HUES64 (cell line): Measurements from ENCODE around the gene E2F2.

Source experiments
- H3K27ac ChIP-seq: 2 replicates; pipeline ENCODE4 v1.7.0; 2013; ENCODE audit warnings: low read depth, low read length, inconsistent platforms
- H3K27me3 ChIP-seq: 2 replicates; pipeline ENCODE4 v1.6.1; 2013; ENCODE audit warnings: mild to moderate bottlenecking, low read length; ENCODE audit not compliant: insufficient read depth
- H3K36me3 ChIP-seq: 2 replicates; pipeline ENCODE4 v1.6.1; 2013; ENCODE audit warnings: mild to moderate bottlenecking, low read length; ENCODE audit not compliant: insufficient read depth
- H3K4me1 ChIP-seq: 2 replicates; pipeline ENCODE4 v1.6.1; 2013; ENCODE audit warnings: mild to moderate bottlenecking, low read length, moderate library complexity; ENCODE audit not compliant: insufficient read depth
- H3K4me3 ChIP-seq: 2 replicates; pipeline ENCODE4 v1.5.1; 2013; ENCODE audit warnings: mild to moderate bottlenecking, low read length, moderate library complexity
- H3K9ac ChIP-seq: 2 replicates; pipeline ENCODE4 v1.6.1; 2013; ENCODE audit warnings: mild to moderate bottlenecking, low read depth, low read length
- H3K9me3 ChIP-seq: 2 replicates; pipeline ENCODE4 v1.6.1; 2013; ENCODE audit warnings: low read depth, low read length; ENCODE audit not compliant: insufficient read depth
- WGBS: fragments of 150-250, 120-280 bp; methylation state at CpG from one replicate; pipeline ENCODE4 v1.1.7; 2013; ENCODE audit warnings: missing lambda C conversion rate; 5-methylcytosine and 5-hydroxymethylcytosine counted together

Gene E2F2

GRCh38 chr1:23570001-23570691 lies 39.1 kb upstream of the E2F2 start:
- peaks cover 8% of the 10 kb centered on the region; the same call in 1 of the 2 replicates for H3K27me3 ChIP-seq
- H3K9me3 ChIP-seq: no peaks in the 10 kb centered on the region
- no peak overlapping the region for H3K4me3 ChIP-seq
- H3K36me3 ChIP-seq: no peaks in the 10 kb centered on the region
- WGBS: 97% methylated on average over 4 of the region's 4 CpGs
- H3K27ac ChIP-seq: no peak overlapping the region
- H3K4me1 ChIP-seq: peaks cover 14% of the 10 kb centered on the region
- no peak overlapping the region for H3K9ac ChIP-seq

GRCh38 chr1:23568608-23569383 lies 37.8 kb upstream of the E2F2 start:
- 24% methylated on average over 16 of the region's 16 CpGs for WGBS
- peak overlapping the region; percentile 78 for H3K27ac ChIP-seq
- peak overlapping the region; percentile 57 for H3K4me3 ChIP-seq
- H3K9me3 ChIP-seq: no peaks in the 10 kb centered on the region
- H3K27me3 ChIP-seq: peaks cover 8% of the 10 kb centered on the region; the same call in 1 of the 2 replicates
- no peaks in the 10 kb centered on the region for H3K36me3 ChIP-seq
- H3K9ac ChIP-seq: peak overlapping the region; percentile 73
- peaks cover 25% of the 10 kb centered on the region for H3K4me1 ChIP-seq

GRCh38 chr1:23567996-23568607 lies 37.1 kb upstream of the E2F2 start:
- peaks cover 8% of the 10 kb centered on the region; the same call in 1 of the 2 replicates for H3K27me3 ChIP-seq
- peak overlapping the region; percentile 57 for H3K4me3 ChIP-seq
- H3K9ac ChIP-seq: peak overlapping the region; percentile 73
- WGBS: under 1% methylated on average over 45 of the region's 66 CpGs
- H3K4me1 ChIP-seq: peaks cover 27% of the 10 kb centered on the region
- H3K27ac ChIP-seq: peak overlapping the region; percentile 78
- no peaks in the 10 kb centered on the region for H3K9me3 ChIP-seq
- no peaks in the 10 kb centered on the region for H3K36me3 ChIP-seq

- H3K27me3 ChIP-seq: peaks cover 8% of the 10 kb centered on the region; the same call in 1 of the 2 replicates
- WGBS: 67% methylated on average over 15 of the region's 15 CpGs
- peak overlapping the region; percentile 13; the same call in 1 of the 2 replicates for H3K27ac ChIP-seq
- no peaks in the 10 kb centered on the region for H3K9me3 ChIP-seq
- H3K4me3 ChIP-seq: peak overlapping the region; percentile 36
- no peaks in the 10 kb centered on the region for H3K36me3 ChIP-seq
- H3K9ac ChIP-seq: peak overlapping the region; percentile 41
- H3K4me1 ChIP-seq: peaks cover 31% of the 10 kb centered on the region
Measured at GRCh38 chr1:23567629-23567995, 36.6 kb upstream of the E2F2 start.

DNA sequence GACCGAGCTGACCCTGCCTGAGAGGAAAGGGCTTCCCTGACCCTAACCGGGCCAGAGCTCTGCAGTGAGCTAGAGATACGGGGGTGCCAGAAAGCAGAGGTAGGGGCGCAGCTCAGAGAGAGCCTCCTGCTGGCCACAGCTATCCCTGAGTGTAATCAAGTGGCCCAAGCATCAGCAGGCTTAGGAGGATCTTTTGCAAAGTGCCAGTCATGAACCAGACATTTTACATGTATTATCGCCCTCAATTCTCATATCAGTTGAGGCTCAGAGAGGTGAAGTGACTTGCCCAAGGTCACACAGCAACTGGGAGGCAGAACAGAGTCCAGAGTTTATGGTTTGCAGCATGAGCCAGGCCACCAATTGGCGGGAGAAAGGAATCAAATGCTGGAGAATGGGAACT lies 35.3 kb upstream of the E2F2 start:
- H3K9me3 ChIP-seq: no peaks in the 10 kb centered on the region
- H3K27ac ChIP-seq: no peak overlapping the region
- no peak overlapping the region for H3K9ac ChIP-seq
- H3K4me1 ChIP-seq: peaks cover 42% of the 10 kb centered on the region
- H3K27me3 ChIP-seq: peaks cover 8% of the 10 kb centered on the region; the same call in 1 of the 2 replicates
- no peak overlapping the region for H3K4me3 ChIP-seq
- H3K36me3 ChIP-seq: no peaks in the 10 kb centered on the region
- WGBS: 85% methylated on average over 6 of the region's 6 CpGs

DNA sequence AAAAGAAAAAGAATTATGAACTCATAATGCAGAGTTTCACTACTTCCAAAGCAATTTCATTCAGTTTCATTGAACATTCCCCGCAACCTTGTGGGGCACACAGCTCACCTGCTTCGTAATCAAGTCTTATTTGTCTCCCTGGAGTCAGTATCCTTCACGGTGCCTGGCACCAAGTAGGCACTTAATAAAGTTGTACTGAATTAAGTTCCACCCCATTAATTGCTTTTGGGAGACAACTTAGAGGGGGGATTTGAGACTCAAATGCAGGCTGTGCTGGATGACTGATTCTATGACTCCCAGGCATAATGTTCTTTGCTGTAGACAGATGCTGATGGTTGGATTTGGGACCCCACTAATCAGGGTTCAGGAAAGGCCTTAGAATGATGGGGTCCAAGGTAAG lies 34.7 kb upstream of the E2F2 start:
- no peak overlapping the region for H3K4me3 ChIP-seq
- H3K36me3 ChIP-seq: no peaks in the 10 kb centered on the region
- peaks cover 48% of the 10 kb centered on the region for H3K4me1 ChIP-seq
- no peaks in the 10 kb centered on the region for H3K9me3 ChIP-seq
- H3K27me3 ChIP-seq: peaks cover 8% of the 10 kb centered on the region; the same call in 1 of the 2 replicates
- WGBS: 93% methylated on average over 3 of the region's 3 CpGs
- H3K27ac ChIP-seq: no peak overlapping the region
- H3K9ac ChIP-seq: no peak overlapping the region

DNA sequence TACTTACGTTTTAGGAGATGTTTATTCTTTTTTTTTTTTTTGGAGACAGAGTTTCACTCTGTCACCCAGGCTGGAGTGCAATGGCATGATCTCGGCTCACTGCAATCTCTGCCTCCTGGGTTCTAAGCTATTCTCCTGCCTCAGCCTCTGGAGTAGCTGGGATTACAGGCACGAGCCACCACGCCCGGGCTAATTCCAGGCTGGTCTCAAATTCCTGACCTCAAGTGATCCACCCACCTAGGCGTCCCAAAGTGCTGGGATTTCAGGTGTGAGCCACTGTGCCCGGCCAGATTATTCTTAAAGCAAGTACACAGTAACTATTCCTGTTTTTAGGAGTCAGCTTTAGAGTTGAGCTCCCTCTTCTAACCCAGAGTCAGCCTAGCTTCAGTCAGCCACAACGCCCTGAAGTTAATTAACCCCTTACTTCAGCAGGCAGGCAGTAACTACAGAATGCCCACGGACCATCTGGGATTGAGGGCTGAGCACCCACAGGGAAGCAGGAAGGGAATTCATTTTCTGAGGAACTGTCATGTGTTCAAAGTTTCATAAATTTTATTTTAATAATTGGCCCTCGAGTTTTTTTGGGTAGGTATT lies 33.6 kb upstream of the E2F2 start:
- H3K9me3 ChIP-seq: no peaks in the 10 kb centered on the region
- peaks cover 56% of the 10 kb centered on the region for H3K4me1 ChIP-seq
- H3K27me3 ChIP-seq: peaks cover 7% of the 10 kb centered on the region; the same call in 1 of the 2 replicates
- 65% methylated on average over 9 of the region's 10 CpGs for WGBS
- H3K36me3 ChIP-seq: no peaks in the 10 kb centered on the region
- no peak overlapping the region for H3K9ac ChIP-seq
- H3K27ac ChIP-seq: no peak overlapping the region; the same call in 1 of the 2 replicates
- no peak overlapping the region for H3K4me3 ChIP-seq

DNA sequence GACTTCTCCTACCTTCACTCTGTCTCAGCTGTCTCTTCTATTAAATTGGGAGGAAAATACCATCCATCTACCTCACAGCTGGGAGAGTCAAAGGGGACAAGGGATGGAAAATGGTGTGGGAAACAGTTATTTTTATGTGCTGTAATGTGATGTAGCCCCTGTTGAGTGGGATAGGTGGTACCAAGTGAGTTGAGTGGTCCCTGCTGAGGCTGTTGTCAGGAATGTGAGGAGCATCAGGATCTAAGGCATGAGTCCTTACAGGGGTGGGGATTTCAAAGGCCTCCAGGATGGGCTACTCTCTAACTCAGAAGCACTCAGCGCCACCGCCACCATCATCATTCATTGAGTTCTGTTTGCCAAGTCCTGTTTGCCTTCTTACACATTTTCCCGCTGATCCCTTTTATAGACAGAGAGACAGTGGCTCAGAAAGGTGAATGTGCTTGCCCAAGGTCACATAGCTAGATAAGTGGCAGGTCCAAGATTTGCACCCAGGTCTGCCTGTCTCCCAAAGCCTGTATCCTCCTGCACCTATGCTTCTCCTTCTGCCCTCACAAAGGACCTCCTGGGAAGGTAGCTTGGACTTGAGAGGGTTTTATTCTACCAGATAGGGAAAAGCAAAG lies 32.8 kb upstream of the E2F2 start:
- 92% methylated on average over 3 of the region's 3 CpGs for WGBS
- no peak overlapping the region for H3K4me3 ChIP-seq

GRCh38 chr1:23563003-23563402 lies 32.0 kb upstream of the E2F2 start:
- peaks cover 43% of the 10 kb centered on the region for H3K4me1 ChIP-seq
- H3K27ac ChIP-seq: peak overlapping the region; percentile 59; the same call in 1 of the 2 replicates
- no peaks in the 10 kb centered on the region for H3K9me3 ChIP-seq
- H3K27me3 ChIP-seq: no peaks in the 10 kb centered on the region
- WGBS: 91% methylated on average over 9 of the region's 9 CpGs
- H3K36me3 ChIP-seq: peaks cover 3% of the 10 kb centered on the region; the same call in 1 of the 2 replicates
- no peak overlapping the region for H3K9ac ChIP-seq
- no peak overlapping the region for H3K4me3 ChIP-seq

More for the DNA sequence above, 32.8 kb upstream of the E2F2 start:
- Histone ChIP-seq H3K9ac (no peak overlapping the region), H3K4me1 (peaks cover 48% of the 10 kb centered on the region), H3K27me3 (no peaks in the 10 kb centered on the region; the same call in 1 of the 2 replicates), H3K27ac (no peak overlapping the region; the same call in 1 of the 2 replicates), H3K9me3 (no peaks in the 10 kb centered on the region), H3K36me3 (no peaks in the 10 kb centered on the region)

GRCh38 chr1:23562137-23562876 lies 31.3 kb upstream of the E2F2 start:
- H3K9ac ChIP-seq: peak overlapping the region; percentile 55; the same call in 1 of the 2 replicates
- 4% methylated on average over 15 of the region's 19 CpGs for WGBS
- peak overlapping the region; percentile 90 for H3K27ac ChIP-seq
- no peaks in the 10 kb centered on the region for H3K9me3 ChIP-seq
- H3K4me3 ChIP-seq: peak overlapping the region; percentile 26
- H3K27me3 ChIP-seq: no peaks in the 10 kb centered on the region; the same call in 1 of the 2 replicates
- H3K4me1 ChIP-seq: peaks cover 44% of the 10 kb centered on the region
- peaks cover 10% of the 10 kb centered on the region for H3K36me3 ChIP-seq
